GM12892 (cell line): Measurements from ENCODE around the gene RGS7.
"Not testable (repeated sequence)": the region's sequence is repeated elsewhere in the genome, so short reads cannot be mapped to it uniquely, and the experiment has no call there.

ENCODE experiments used
- DNase-seq: peaks from one replicate; pipeline ENCODE4 v3.0.0; 2011; ENCODE audit not compliant: insufficient read length
- FAIRE-seq: peaks from 2 replicates; lab custom pipeline; 2011; peaks lifted over from hg19 to GRCh38; lab: Jason Lieb, UNC
- POLR2A ChIP-seq: IDR thresholded peaks from 2 replicates; pipeline ENCODE4 v1.6.1; 2011; ENCODE audit warnings: low read depth, low read length, control low read depth
- POLR2AphosphoS5 ChIP-seq: IDR thresholded peaks from 2 replicates; pipeline ENCODE4 v1.6.1; 2011; ENCODE audit warnings: low read depth, low read length, control low read depth
- TAF1 ChIP-seq: IDR thresholded peaks from 2 replicates; pipeline ENCODE4 v1.6.1; 2011; ENCODE audit warnings: low read depth, mild to moderate bottlenecking, control low read depth, low read length, borderline replicate concordance

RGS7 gene

GRCh38 chr1:240976685-240977084, 380.3 kb downstream of the RGS7 start:
- TF ChIP-seq POLR2A (no peak), POLR2AphosphoS5 (no peak), TAF1 (no peak)
- DNase-seq = no peak
- FAIRE-seq = no peak

GRCh38 chr1:240973875-240974274, 383.1 kb downstream of the RGS7 start:
- no peak for TF ChIP-seq POLR2AphosphoS5
- no peak for TF ChIP-seq TAF1
- TF ChIP-seq POLR2A = no peak
- FAIRE-seq (no peak), DNase-seq (no peak)

- DNase-seq, FAIRE-seq: not testable (repeated sequence)
Measured at GRCh38 chr1:240972059-240972458, 384.9 kb downstream of the RGS7 start.

- DNase-seq = no peak
- FAIRE-seq = no peak
- no peak for TF ChIP-seq POLR2A
- no peak for TF ChIP-seq POLR2AphosphoS5
- TF ChIP-seq TAF1 = no peak
Measured at GRCh38 chr1:240970253-240970652, 386.8 kb downstream of the RGS7 start.

GRCh38 chr1:240968864-240969263, 388.1 kb downstream of the RGS7 start:
- TF ChIP-seq TAF1 (no peak), POLR2A (no peak), POLR2AphosphoS5 (no peak)
- no peak for DNase-seq
- FAIRE-seq = no peak

- DNase-seq (no peak), FAIRE-seq (no peak)
- TF ChIP-seq TAF1 (no peak), POLR2A (no peak), POLR2AphosphoS5 (no peak)
Measured at GRCh38 chr1:240967070-240967724, 389.8 kb downstream of the RGS7 start.

GRCh38 chr1:240965581-240966091, 391.4 kb downstream of the RGS7 start:
- FAIRE-seq (no peak), DNase-seq (no peak)
- no peak for TF ChIP-seq POLR2A
- TF ChIP-seq POLR2AphosphoS5 = no peak
- no peak for TF ChIP-seq TAF1

- no peak for TF ChIP-seq POLR2AphosphoS5
- TF ChIP-seq POLR2A = no peak
- TF ChIP-seq TAF1 = no peak
- DNase-seq (no peak), FAIRE-seq (no peak)
Measured at GRCh38 chr1:240962086-240962485, 394.9 kb downstream of the RGS7 start.

GRCh38 chr1:240956424-240956823, 400.6 kb downstream of the RGS7 start:
- DNase-seq (no peak), FAIRE-seq (no peak)
- TF ChIP-seq POLR2A (no peak), TAF1 (no peak)

GRCh38 chr1:240956020-240956419, 401.0 kb downstream of the RGS7 start:
- TF ChIP-seq TAF1 = no peak
- TF ChIP-seq POLR2A = no peak
- TF ChIP-seq POLR2AphosphoS5 = no peak
- FAIRE-seq (no peak), DNase-seq (no peak)

- DNase-seq = no peak
- no peak for FAIRE-seq
- TF ChIP-seq POLR2A (no peak), TAF1 (no peak), POLR2AphosphoS5 (no peak)
Measured at GRCh38 chr1:240947438-240948224, 409.4 kb downstream of the RGS7 start.

GRCh38 chr1:240946926-240947325, 410.1 kb downstream of the RGS7 start:
- DNase-seq (peak; percentile 7), FAIRE-seq (no peak)
- no peak for TF ChIP-seq POLR2AphosphoS5
- no peak for TF ChIP-seq POLR2A
- TF ChIP-seq TAF1 = no peak
